Thoracic aorta (tissue), 2 donors: ENCODE measurements around the gene SASH3. TPM values are rescaled to one million over a fixed set of nuclear protein-coding genes. Genes with fewer than 3 reads are reported as not detected.

Source experiments
- ATAC-seq: fragments of 150-250 bp; one replicate; pipeline ENCODE4 v1.8.0; 2017; ENCODE audit warnings: low read depth; ENCODE audit not compliant: insufficient number of reproducible peaks, low FRiP score
- DNase-seq: peaks from one replicate; pipeline ENCODE4 v3.0.0-alpha.2; 2020; ENCODE audit warnings: low spot score
- H3K27ac ChIP-seq, 2 donors: fragments of 200-600 bp; sonication (generic); 1 replicate in 1 of 2; 2 replicates in 1 of 2; pipeline ENCODE4 v1.5.1; 2016; ENCODE audit warnings: mild to moderate bottlenecking in 2 of 2, moderate library complexity in 2 of 2
- H3K27me3 ChIP-seq: fragments of 200-600 bp; sonication (generic); replicated peaks from 2 replicates; pipeline ENCODE4 v1.6.0; 2016; ENCODE audit warnings: mild to moderate bottlenecking; ENCODE audit not compliant: insufficient read depth
- H3K36me3 ChIP-seq: fragments of 200-600 bp; sonication (generic); one replicate; pipeline ENCODE4 v1.5.1; 2016
- H3K4me1 ChIP-seq, 2 donors: fragments of 200-600 bp; sonication (generic); 1 replicate in 1 of 2; 2 replicates in 1 of 2; pipeline versions ENCODE4 v1.5.1 to v1.6.0; 2016; ENCODE audit warnings: low read depth in 2 of 2, mild to moderate bottlenecking in 1 of 2; ENCODE audit not compliant: control insufficient read depth in 1 of 2
- H3K4me3 ChIP-seq: fragments of 200-600 bp; sonication (generic); 2 replicates; pipeline ENCODE4 v1.5.1; 2016; ENCODE audit warnings: mild to moderate bottlenecking
- H3K9me3 ChIP-seq: fragments of 200-600 bp; sonication (generic); 2 replicates; pipeline ENCODE4 v1.5.1; 2016
- total RNA-seq, 2 donors: library from RNA; depleted of rRNA; stranded (reverse); fragments of >200 nt; gene quantifications; one replicate each; pipeline versions ENCODE4 v1.1.0 to v1.2.3, GENCODE V29; 2016
- TF ChIP-seq, protein P1 (sequence below): fragments of 200-600 bp; sonication (generic); IDR thresholded peaks from one replicate; pipeline ENCODE4 v1.5.1; 2019; ENCODE audit warnings: antibody characterized with exemption

SASH3 gene
- total RNA-seq, 2 donors from 2014 or later, result 12.4 to 16.2 TPM

DNA sequence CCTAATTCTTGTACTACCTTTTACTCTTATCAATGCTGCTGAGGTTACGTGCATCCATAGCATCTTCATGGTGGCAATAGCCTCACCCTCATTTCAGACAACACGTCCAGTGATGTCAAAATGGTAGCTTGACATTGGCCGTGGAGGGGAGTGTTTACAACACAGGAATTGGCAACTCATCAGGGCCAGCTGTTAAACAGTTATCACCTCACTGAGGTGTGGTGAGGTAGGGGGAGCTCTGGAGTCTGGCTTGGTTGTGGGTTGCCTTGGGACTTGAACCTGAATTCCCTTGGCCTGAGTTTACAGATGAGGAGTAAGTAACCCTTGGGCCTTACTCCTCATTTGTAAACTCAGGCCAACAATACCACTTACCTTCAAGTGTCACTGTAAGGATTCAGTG is 10.4 kb downstream of the SASH3 start:
- no peaks in the 10 kb centered on the region for H3K4me1 ChIP-seq
- no peak for DNase-seq
- no peak overlapping the region for H3K27ac ChIP-seq
- no peaks in the 10 kb centered on the region for H3K27me3 ChIP-seq
- H3K36me3 ChIP-seq, result no peaks in the 10 kb centered on the region
- H3K4me3 ChIP-seq, result no peak overlapping the region
- ATAC-seq, result no peak
- TF ChIP-seq, protein P1, sequence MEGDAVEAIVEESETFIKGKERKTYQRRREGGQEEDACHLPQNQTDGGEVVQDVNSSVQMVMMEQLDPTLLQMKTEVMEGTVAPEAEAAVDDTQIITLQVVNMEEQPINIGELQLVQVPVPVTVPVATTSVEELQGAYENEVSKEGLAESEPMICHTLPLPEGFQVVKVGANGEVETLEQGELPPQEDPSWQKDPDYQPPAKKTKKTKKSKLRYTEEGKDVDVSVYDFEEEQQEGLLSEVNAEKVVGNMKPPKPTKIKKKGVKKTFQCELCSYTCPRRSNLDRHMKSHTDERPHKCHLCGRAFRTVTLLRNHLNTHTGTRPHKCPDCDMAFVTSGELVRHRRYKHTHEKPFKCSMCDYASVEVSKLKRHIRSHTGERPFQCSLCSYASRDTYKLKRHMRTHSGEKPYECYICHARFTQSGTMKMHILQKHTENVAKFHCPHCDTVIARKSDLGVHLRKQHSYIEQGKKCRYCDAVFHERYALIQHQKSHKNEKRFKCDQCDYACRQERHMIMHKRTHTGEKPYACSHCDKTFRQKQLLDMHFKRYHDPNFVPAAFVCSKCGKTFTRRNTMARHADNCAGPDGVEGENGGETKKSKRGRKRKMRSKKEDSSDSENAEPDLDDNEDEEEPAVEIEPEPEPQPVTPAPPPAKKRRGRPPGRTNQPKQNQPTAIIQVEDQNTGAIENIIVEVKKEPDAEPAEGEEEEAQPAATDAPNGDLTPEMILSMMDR, result no peak
- no peaks in the 10 kb centered on the region for H3K9me3 ChIP-seq

DNA sequence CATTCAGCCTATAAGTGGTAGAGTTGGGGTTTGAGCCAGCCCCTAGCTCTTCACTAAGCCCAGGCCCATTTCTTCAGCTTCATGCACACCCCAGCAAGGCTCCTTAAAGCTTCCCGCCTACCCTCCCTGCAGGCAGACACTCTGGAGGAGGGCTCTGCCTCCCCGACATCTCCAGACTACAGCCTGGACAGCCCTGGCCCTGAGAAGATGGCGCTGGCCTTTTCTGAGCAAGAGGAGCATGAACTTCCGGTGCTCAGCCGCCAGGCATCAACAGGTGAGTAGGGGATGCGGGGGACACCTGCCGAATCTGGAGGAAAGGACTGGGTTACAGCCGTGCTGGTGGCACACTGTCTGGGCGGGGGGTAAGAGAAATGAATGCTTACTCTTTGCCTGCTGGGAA is 11.1 kb downstream of the SASH3 start:
- ATAC-seq (no peak), DNase-seq (no peak)
- H3K4me3 ChIP-seq, result no peak overlapping the region
- no peaks in the 10 kb centered on the region for H3K36me3 ChIP-seq
- H3K27me3 ChIP-seq, result no peaks in the 10 kb centered on the region
- H3K9me3 ChIP-seq, result no peaks in the 10 kb centered on the region
- H3K4me1 ChIP-seq, result no peaks in the 10 kb centered on the region
- TF ChIP-seq, protein P1, result no peak
- H3K27ac ChIP-seq, result no peak overlapping the region

DNA sequence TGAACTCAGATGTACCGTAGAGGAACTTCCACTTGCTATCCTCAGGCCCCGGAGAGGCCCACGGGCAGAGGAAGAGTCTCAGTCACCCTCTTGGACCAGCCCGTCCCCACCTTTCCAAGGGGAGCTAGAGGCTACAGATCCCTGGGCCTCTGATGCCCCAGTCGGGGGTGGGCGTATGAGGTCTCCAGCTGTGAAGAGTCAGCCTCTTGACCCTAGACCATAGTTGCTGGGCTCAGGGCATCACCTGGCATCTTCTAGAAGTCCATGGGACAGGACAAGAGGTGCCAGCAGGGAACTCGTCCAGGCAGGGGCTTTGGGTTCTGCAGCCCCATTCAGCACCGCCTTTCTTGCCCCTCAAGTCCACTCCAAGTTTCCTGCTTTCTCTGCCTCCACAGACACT is 11.6 kb downstream of the SASH3 start:
- H3K27me3 ChIP-seq, result no peaks in the 10 kb centered on the region
- no peak overlapping the region for H3K4me3 ChIP-seq
- no peaks in the 10 kb centered on the region for H3K4me1 ChIP-seq
- DNase-seq (no peak), ATAC-seq (no peak)
- H3K36me3 ChIP-seq, result no peaks in the 10 kb centered on the region
- TF ChIP-seq, protein P1, result no peak
- no peaks in the 10 kb centered on the region for H3K9me3 ChIP-seq
- H3K27ac ChIP-seq, result no peak overlapping the region

DNA sequence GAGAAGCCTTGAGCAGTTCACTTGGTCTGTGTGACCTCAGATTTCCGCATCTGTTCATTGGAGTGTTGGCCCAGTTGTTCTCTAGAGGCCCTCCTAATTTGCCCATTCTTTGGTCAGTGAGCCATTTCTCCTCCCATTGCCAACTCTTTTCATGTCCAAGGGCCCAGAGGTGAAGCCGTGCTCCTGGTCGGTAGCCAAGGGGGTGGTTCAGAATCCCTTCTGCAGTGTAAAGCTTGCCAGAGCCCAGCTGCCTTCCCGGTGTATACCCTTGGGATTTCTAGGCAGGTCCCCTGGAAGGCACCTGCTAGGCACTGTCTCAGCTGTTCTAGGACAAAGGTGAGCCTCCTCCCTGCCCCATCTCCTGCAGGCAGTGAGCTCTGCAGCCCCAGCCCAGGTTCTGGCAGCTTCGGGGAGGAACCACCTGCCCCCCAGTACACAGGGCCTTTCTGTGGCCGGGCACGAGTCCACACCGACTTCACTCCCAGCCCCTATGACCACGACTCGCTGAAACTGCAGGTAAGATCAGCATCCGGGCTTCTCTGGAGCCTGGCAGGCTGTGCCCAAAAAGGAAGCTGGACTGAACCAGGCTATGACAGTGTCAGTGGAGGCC is 12.3 kb downstream of the SASH3 start:
- no peak overlapping the region for H3K4me3 ChIP-seq

DNA sequence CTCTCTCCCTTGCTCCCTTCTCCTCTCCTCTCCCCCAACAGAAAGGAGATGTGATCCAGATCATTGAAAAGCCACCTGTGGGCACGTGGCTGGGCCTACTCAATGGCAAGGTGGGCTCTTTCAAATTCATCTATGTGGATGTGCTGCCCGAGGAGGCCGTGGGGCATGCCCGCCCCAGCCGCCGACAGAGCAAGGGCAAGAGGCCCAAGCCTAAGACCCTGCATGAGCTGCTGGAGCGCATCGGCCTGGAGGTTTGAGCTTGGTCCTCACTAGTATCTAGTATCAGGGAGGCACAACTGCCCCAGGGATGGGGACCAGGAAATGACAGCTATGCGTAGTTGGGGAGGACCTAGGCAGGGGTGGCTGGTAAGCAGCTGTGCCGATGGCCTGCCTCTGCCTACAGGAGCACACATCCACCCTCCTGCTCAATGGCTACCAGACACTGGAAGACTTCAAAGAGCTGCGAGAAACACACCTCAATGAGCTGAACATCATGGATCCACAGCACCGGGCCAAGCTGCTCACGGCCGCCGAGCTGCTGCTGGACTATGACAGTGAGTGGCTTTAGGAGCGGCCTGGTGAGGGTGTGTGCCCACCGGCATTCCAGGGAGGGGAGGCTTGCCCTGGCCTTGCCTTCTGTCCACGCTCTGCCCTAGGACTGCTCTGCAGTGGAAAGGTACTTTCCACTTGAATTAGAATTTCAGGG is 13.0 kb downstream of the SASH3 start:
- ATAC-seq (no peak), DNase-seq (no peak)
- H3K4me1 ChIP-seq, result no peaks in the 10 kb centered on the region
- H3K9me3 ChIP-seq, result no peaks in the 10 kb centered on the region
- no peaks in the 10 kb centered on the region for H3K27me3 ChIP-seq
- H3K27ac ChIP-seq, result no peak overlapping the region
- TF ChIP-seq, protein P1, result no peak
- H3K4me3 ChIP-seq, result no peak overlapping the region
- H3K36me3 ChIP-seq, result no peaks in the 10 kb centered on the region

More for the DNA sequence above, 12.3 kb downstream of the SASH3 start:
- TF ChIP-seq, protein P1, result no peak
- H3K27ac ChIP-seq, result no peak overlapping the region
- no peak for ATAC-seq
- H3K27me3 ChIP-seq, result no peaks in the 10 kb centered on the region
- H3K4me1 ChIP-seq, result no peaks in the 10 kb centered on the region
- H3K36me3 ChIP-seq, result no peaks in the 10 kb centered on the region
- H3K9me3 ChIP-seq, result no peaks in the 10 kb centered on the region
- no peak for DNase-seq
